ENCODE measurements around the gene LRG1. TPM values are rescaled to one million over a fixed set of nuclear protein-coding genes. Genes with fewer than 3 reads are reported as not detected.

LRG1 gene
- total and polyA plus RNA-seq, 2 of the 13 experiments (the other 11 are each of a cell fraction or from before 2014, with no cell fraction given): 12.0 to 39.3 TPM

- TF ChIP-seq ZNF646 (CRISPR knock-in tag; IDR thresholded peaks at IDR 0.05) (no peak), GMEB1 (CRISPR knock-in tag; IDR thresholded peaks at IDR 0.05; ENCODE audit: borderline replicate concordance) (no peak), PHF21A (CRISPR knock-in tag; IDR thresholded peaks at IDR 0.05) (no peak), AKAP8 (CRISPR knock-in tag; IDR thresholded peaks at IDR 0.05) (0 out of 2 replicates have a peak, but pooled peaks have one; percentile 82), REXO4 (CRISPR knock-in tag; IDR thresholded peaks at IDR 0.05; ENCODE audit: borderline replicate concordance) (no peak), ZNF432 (CRISPR knock-in tag; IDR thresholded peaks at IDR 0.05; ENCODE audit: borderline replicate concordance) (no peak), ZNF644 (CRISPR knock-in tag; IDR thresholded peaks at IDR 0.05; ENCODE audit: low read depth) (no peak), AGO2 (optimal IDR thresholded peaks at IDR 0.05; ENCODE audit: low read depth, low read length) (peak; percentile 57), NFE2 (CRISPR knock-in tag; IDR thresholded peaks at IDR 0.05) (no peak), HNRNPUL1 (IDR thresholded peaks at IDR 0.05; ENCODE audit: low read depth, low read length) (no peak), LBX2 (CRISPR knock-in tag; IDR thresholded peaks at IDR 0.05; ENCODE audit: borderline replicate concordance) (no peak), RCOR2 (CRISPR knock-in tag; IDR thresholded peaks at IDR 0.05) (0 out of 2 replicates have a peak, but pooled peaks have one; percentile 14), HHEX (CRISPR knock-in tag; IDR thresholded peaks at IDR 0.05) (no peak), REST (IDR thresholded peaks at IDR 0.05; ENCODE audit: borderline replicate concordance in 1 of 2, low read depth in 1 of 2, low read length in 2 of 2) (no peak), ZNF431 (CRISPR knock-in tag; IDR thresholded peaks at IDR 0.05; ENCODE audit: borderline replicate concordance, low read depth) (no peak)
These were observed 36.4 kb upstream of the LRG1 start (continued) for GRCh38 chr19:4576016-4576933.
